ENCODE results near the gene PICALM. TPM values are rescaled to one million over a fixed set of nuclear protein-coding genes. Genes with fewer than 3 reads are reported as not detected.

The PICALM gene
- total and polyA plus RNA-seq, 2 of the 4 experiments (the other 2 are of a cell fraction): 235 to 453 TPM

DNA sequence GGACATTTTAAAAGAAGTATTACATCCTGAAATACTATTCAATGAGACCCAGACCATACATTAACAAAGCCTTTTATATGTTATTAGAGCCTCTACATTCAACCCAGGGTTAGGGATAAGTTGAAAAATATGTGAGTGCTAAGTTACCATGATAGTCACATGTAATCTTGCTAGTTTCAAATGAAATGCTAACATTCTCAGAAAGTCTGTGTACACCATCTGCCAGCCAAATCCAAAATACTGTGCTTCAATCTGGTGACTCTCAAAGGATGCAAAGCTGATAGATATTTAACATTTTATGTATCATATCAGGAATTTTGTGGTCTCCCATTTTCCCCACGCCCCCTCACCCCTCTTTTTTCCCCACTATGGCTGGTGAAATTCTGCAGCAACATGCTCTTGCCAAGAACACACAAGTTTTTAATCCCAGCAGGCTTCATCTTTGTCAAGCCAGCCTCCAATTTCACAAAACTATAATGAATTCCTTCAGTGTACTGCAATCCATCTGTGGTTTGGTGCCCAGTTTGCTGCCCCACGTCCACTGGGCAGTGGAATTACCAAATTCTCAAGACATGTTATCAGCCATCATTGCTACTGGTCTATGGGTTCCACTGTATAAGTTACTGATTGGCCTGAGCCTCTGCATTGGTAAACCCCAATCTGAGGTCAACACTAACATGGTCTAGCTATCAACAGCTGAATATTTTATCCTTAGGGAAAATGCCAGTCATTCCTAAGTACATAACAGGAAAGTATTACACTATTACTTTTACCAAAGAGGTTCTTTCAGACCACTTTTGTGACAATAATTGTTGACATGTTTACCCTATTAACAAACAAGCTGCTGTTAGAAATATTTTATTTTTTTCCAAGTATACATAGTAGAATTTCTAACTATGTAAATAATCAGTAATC is 1.5 kb upstream of the PICALM start:
- Histone ChIP-seq H3K9me3 (ENCODE audit: control insufficient read depth, insufficient read depth, low read length) (no peaks in the 10 kb centered on the region), H3K9ac (ENCODE audit: low read depth, low read length) (no peak overlapping the region), H3K27ac (ENCODE audit: insufficient read depth, low read length) (peak overlapping the region; percentile 94), H2BK15ac (ENCODE audit: low read depth, low read length) (peak overlapping the region; percentile 68), H3K27me3 (ENCODE audit: control insufficient read depth, insufficient read depth, low read length) (no peaks in the 10 kb centered on the region), H2BK5ac (ENCODE audit: low read depth, low read length, poor library complexity, severe bottlenecking) (peak overlapping the region; percentile 92), H3K4me3 (ENCODE audit: insufficient read depth, low read depth, low read length) (no peak overlapping the region), H4K5ac (ENCODE audit: low read depth, low read length) (peak overlapping the region; percentile 85), H4K91ac (ENCODE audit: insufficient read depth, low read depth, low read length) (peak overlapping the region; percentile 97), H3K9me1 (ENCODE audit: insufficient read depth, low read length) (peaks cover 9% of the 10 kb centered on the region), H2AK5ac (ENCODE audit: low read depth, low read length) (peak overlapping the region; percentile 89), H4K8ac (ENCODE audit: low read depth in 2 of 2, low read length in 2 of 2) (peak overlapping the region; percentile 78 to 98), H3K14ac (replicated peaks; ENCODE audit: low read depth, low read length) (peak overlapping the region; percentile 94), H3K79me1 (ENCODE audit: low read depth in 1 of 2, low read length in 2 of 2) (peaks cover 0 to 15% of the 10 kb centered on the region in 2 experiments; a peak in 2 of 4 replicates), H3K4me1 (ENCODE audit: control insufficient read depth, insufficient read depth, low read length) (peaks cover 6% of the 10 kb centered on the region), H3K4me2 (ENCODE audit: low read depth, low read length) (peak overlapping the region; percentile 48; the same call in 1 of the 2 replicates), H3K56ac (ENCODE audit: extremely low read depth, insufficient read depth, low read length) (peak overlapping the region; percentile 97), H3K23ac (ENCODE audit: low read depth, low read length) (peak overlapping the region; percentile 97), H4K20me1 (ENCODE audit: insufficient read depth, low read length) (peaks cover 32% of the 10 kb centered on the region), H2BK120ac (ENCODE audit: low read depth, low read length) (peak overlapping the region; percentile 97), H2AK9ac (replicated peaks; ENCODE audit: low read depth, low read length, poor library complexity) (no peak overlapping the region), H3K18ac (ENCODE audit: low read depth, low read length) (peak overlapping the region; percentile 91), H3K36me3 (ENCODE audit: control insufficient read depth, insufficient read depth, low read length) (no peaks in the 10 kb centered on the region), H2BK20ac (ENCODE audit: low read depth, low read length) (peak overlapping the region; percentile 92), H2AFZ (replicated peaks; ENCODE audit: low read length, poor library complexity) (peak overlapping the region; percentile 54), H3K4ac (ENCODE audit: low read depth, low read length) (peak overlapping the region; percentile 88)
- ChIA-PET CTCF (interaction anchor here (0.7 to 1.8 kb wide), 2 partner anchors 28 to 123 kb away, joined by 5 to 6 read pairs; no protein-coding TSS in a partner anchor), POLR2A (ENCODE audit: unreplicated experiment) (interaction anchor here (1.2 to 1.3 kb wide), 2 partner anchors 91 to 123 kb away, joined by 4 to 5 read pairs; no protein-coding TSS in a partner anchor)
- no peak for DNase-seq
- no peak for TF ChIP-seq BHLHE40 (IDR thresholded peaks at IDR 0.05; ENCODE audit: low read depth, low read length)
- TF ChIP-seq MXI1 (IDR thresholded peaks at IDR 0.05; ENCODE audit: borderline replicate concordance, low read depth, low read length): no peak
- TF ChIP-seq POLR2A (IDR thresholded peaks at IDR 0.05; ENCODE audit: low read depth, low read length): no peak
- no peak for TF ChIP-seq MAZ (IDR thresholded peaks at IDR 0.05; ENCODE audit: borderline replicate concordance, low read depth, low read length)
- TF ChIP-seq RAD21 (IDR thresholded peaks at IDR 0.05; ENCODE audit: low read length): no peak
- no peak for TF ChIP-seq CEBPB (IDR thresholded peaks at IDR 0.05; ENCODE audit: low read depth, low read length)
- in situ Hi-C loops (cut with MboI; ENCODE audit: low sequenced_read_pairs): no loop called here
- BruUV-seq (replicated peaks): no TSS peak
- ATAC-seq (ENCODE audit: low read depth): no peak
- dilution Hi-C loops (cut with HindIII; ENCODE audit: low sequenced_read_pairs, unreplicated experiment): no loop called here
- WGBS, 2 experiments (ENCODE audit: extremely low coverage in 2 of 2, insufficient read length in 1 of 2): no CpG with 5 or more reads among the region's 2 CpGs
- intact Hi-C loops (cut with micrococcal nuclease): no loop called here

Data from IMR-90 (cell line).